ENCODE measurements around the gene MT1M.

MT1M gene

DNA sequence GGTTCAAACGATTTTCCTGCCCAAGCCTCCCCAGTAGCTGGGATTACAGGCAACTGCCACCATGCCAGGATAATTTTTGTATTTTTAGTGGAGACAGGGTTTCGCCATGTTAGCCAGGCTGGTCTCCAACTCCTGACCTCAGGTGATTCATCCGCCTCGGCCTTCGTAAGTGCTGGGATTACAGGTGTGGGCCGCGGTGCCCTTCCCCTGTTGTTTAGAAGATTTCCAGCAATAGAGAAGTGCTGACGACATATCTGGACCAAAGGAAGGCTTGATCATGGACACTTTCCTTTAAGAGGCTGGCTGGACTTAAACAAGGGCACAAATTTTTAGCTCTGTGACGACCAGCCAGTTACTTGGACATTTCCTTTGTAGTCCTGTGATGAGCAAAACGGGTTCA, 1.3 kb upstream of the MT1M start:
- peaks cover 0 to 53% (median 18%) of the 10 kb centered on the region in 4 donors for H3K4me1 ChIP-seq
- peak overlapping the region in 1 of 2 donors; percentile 67 for H3K4me3 ChIP-seq
- H3K9me3 ChIP-seq = no peaks in the 10 kb centered on the region
- H3K27ac ChIP-seq = peak overlapping the region; percentile 77 to 95
- intact Hi-C loops (cut with DNase I; ENCODE audit: low total_unique reads) = no loop called here
- TF ChIP-seq, protein P1, sequence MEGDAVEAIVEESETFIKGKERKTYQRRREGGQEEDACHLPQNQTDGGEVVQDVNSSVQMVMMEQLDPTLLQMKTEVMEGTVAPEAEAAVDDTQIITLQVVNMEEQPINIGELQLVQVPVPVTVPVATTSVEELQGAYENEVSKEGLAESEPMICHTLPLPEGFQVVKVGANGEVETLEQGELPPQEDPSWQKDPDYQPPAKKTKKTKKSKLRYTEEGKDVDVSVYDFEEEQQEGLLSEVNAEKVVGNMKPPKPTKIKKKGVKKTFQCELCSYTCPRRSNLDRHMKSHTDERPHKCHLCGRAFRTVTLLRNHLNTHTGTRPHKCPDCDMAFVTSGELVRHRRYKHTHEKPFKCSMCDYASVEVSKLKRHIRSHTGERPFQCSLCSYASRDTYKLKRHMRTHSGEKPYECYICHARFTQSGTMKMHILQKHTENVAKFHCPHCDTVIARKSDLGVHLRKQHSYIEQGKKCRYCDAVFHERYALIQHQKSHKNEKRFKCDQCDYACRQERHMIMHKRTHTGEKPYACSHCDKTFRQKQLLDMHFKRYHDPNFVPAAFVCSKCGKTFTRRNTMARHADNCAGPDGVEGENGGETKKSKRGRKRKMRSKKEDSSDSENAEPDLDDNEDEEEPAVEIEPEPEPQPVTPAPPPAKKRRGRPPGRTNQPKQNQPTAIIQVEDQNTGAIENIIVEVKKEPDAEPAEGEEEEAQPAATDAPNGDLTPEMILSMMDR (IDR thresholded peaks at IDR 0.05) = no peak
- no peaks in the 10 kb centered on the region for H3K36me3 ChIP-seq
- no peak for DNase-seq
- H3K27me3 ChIP-seq = no peaks in the 10 kb centered on the region

DNA sequence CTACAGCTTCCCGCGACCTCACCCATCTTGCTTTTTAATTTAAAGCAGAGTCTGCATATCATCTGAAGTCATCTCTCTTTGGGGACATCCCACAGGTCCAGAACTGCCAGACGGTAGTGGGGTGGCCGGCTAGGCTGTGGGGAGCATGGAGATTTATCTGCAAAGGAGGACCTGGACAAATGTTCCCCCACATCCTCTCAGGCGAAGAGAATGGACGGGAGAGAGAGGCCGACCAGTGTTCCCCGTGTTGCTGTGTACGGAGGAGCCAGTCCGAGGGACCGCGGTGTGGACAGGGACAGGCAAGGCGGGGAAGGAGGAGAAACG, 665 bp upstream of the MT1M start:
- Histone ChIP-seq H3K27me3 (no peaks in the 10 kb centered on the region), H3K27ac (peak overlapping the region; percentile 77 to 95), H3K36me3 (no peaks in the 10 kb centered on the region), H3K4me3 (peak overlapping the region; percentile 64 to 67), H3K4me1 (peaks cover 0 to 53% (median 18%) of the 10 kb centered on the region in 4 donors), H3K9me3 (no peaks in the 10 kb centered on the region)
- TF ChIP-seq, protein P1 (IDR thresholded peaks at IDR 0.05) = no peak
- intact Hi-C loops (cut with DNase I; ENCODE audit: low total_unique reads) = no loop called here
- DNase-seq = no peak

DNA sequence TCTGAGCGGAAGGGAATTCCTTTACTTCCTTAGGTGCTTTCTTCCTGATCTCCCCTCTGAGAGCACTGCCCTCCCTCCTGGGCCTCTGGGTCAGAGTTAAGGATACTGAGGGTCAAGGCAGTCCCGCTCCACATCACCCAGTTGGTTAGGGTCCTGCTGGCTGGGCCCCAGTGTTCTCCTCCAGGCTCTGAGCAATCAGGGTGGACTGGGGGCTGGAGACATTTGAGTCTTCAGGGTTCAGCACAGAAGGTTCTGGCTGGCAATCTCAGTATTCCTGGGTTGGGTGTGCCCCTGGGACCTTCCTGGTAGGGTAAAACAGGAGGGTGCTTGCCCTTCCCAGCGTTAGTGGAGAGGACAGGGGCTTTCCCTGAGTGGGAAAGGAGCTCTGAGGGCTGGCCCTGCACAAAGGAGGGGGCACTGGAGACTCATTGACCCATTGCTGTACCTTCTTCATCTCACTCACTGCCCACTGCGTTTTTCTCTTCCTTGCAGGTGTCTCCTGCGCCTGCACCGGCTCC, 448 bp downstream of the MT1M start:
- H3K4me1 ChIP-seq = peaks cover 0 to 52% (median 20%) of the 10 kb centered on the region in 4 donors
- peak overlapping the region; percentile 77 to 95 for H3K27ac ChIP-seq
- H3K36me3 ChIP-seq = no peaks in the 10 kb centered on the region
- no peaks in the 10 kb centered on the region for H3K27me3 ChIP-seq
- intact Hi-C loops (cut with DNase I; ENCODE audit: low total_unique reads) = no loop called here
- TF ChIP-seq, protein P1 (IDR thresholded peaks at IDR 0.05) = no peak
- H3K9me3 ChIP-seq = no peaks in the 10 kb centered on the region
- DNase-seq = no peak
- peak overlapping the region; percentile 64 to 67 for H3K4me3 ChIP-seq

DNA sequence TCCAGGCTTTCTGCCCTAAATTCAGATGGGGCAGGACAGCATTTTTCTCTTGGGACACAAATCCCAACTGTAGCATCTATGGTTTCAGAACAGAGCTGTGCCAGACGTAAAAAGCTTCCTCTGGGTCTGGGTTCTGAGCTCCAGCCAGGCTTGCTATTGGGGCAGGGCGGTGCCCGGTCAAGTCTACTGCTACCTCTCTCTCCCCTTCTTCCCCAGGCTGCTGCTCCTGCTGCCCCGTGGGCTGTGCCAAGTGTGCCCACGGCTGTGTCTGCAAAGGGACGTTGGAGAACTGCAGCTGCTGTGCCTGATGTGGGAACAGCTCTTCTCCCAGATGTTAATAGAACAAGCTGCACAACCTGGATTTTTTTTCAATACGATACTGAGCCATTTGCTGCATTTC, 1.1 kb downstream of the MT1M start:
- DNase-seq = peak in 1 of 2 donors; percentile 66
- H3K36me3 ChIP-seq = no peaks in the 10 kb centered on the region
- H3K9me3 ChIP-seq = no peaks in the 10 kb centered on the region
- TF ChIP-seq, protein P1 (IDR thresholded peaks at IDR 0.05) = no peak
- intact Hi-C loops (cut with DNase I; ENCODE audit: low total_unique reads) = no loop called here
- peaks cover 0 to 54% (median 24%) of the 10 kb centered on the region in 4 donors for H3K4me1 ChIP-seq
- H3K4me3 ChIP-seq = peak overlapping the region; percentile 64 to 67
- peak overlapping the region; percentile 77 to 95 for H3K27ac ChIP-seq
- no peaks in the 10 kb centered on the region for H3K27me3 ChIP-seq

DNA sequence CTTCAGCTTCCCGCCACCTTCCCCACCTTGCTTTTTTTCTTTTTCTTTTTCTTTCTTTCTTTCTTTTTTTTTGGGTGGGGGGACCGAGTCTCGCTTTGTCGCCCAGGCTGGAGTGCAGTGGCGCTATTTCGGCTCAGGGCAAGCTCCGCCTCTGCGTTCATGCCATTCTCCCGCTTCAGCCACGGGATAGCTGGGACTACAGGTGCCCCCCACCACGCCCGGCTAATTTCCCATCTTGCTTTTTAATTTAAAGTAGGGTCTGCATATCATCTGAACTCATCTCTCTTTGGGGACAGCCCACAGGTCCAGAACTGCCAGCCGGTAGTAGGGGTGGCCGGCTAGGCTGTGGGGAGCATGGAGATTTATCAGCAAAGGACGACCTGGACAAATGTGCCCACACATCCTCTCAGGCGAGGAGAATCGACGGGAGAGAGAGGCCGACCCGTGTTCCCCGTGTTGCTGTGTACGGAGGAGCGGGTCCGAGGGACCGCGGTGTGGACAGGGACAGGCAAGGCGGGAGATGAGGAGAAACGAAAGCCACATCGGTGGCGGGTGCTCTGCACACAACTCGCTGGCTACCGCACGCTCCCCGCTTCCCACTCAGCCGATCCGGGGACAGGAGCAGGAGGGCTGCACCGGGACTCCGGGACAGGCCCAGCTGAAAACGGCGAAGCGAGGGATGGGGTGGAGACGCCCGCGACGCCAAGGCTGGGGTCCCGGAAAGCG, 2.4 kb downstream of the MT1M start:
- H3K36me3 ChIP-seq = no peaks in the 10 kb centered on the region
- H3K4me1 ChIP-seq = peaks cover 0 to 64% (median 31%) of the 10 kb centered on the region in 4 donors
- DNase-seq = no peak
- no peaks in the 10 kb centered on the region for H3K27me3 ChIP-seq
- intact Hi-C loops (cut with DNase I; ENCODE audit: low total_unique reads) = no loop called here
- peak overlapping the region; percentile 28 to 95 for H3K27ac ChIP-seq
- TF ChIP-seq, protein P1 (IDR thresholded peaks at IDR 0.05) = no peak
- H3K4me3 ChIP-seq = peak overlapping the region in 1 of 2 donors; percentile 67
- H3K9me3 ChIP-seq = no peaks in the 10 kb centered on the region
